A673 (cell line): Measurements from ENCODE around the gene SH3RF1. TPM values are rescaled to one million over a fixed set of nuclear protein-coding genes. Genes with fewer than 3 reads are reported as not detected.

ENCODE experiments used
- BruUV-seq: library from RNA; stranded (reverse); fragments of 400-500 nt; replicated peaks from 2 replicates; lab custom pipeline; 2021; lab: Mats Ljungman, UMichigan
- CTCF ChIA-PET: fragments of 300-600 bp; sonication (Branson Sonifier 250); formaldehyde crosslinking; loops from one replicate; lab custom pipeline; 2022; ENCODE audit warnings: antibody characterized with exemption; lab: Charles Lee
- POLR2A ChIA-PET: fragments of 300-600 bp; sonication (Branson Sonifier 250); formaldehyde crosslinking; loops from one replicate; lab custom pipeline; 2022; ENCODE audit warnings: antibody characterized with exemption; ENCODE audit not compliant: low non-redundant PET; lab: Charles Lee
- DNase-seq: peaks from one replicate; pipeline ENCODE4 v3.0.0-alpha.2; 2015; ENCODE audit warnings: low spot score
- H3K27ac ChIP-seq: fragments of 200-600 bp; sonication (generic); 2 replicates; pipeline ENCODE4 v1.5.1; 2016; ENCODE audit warnings: mixed run types, low read depth, mild to moderate bottlenecking, mixed read lengths, antibody characterized with exemption, low read length; ENCODE audit not compliant: poor library complexity, severe bottlenecking
- H3K27me3 ChIP-seq: fragments of 200-600 bp; sonication (generic); replicated peaks from 2 replicates; pipeline ENCODE4 v1.6.1; 2017; ENCODE audit warnings: mixed run types, low read depth, mild to moderate bottlenecking, mixed read lengths, antibody characterized with exemption, low read length; ENCODE audit not compliant: insufficient read depth, poor library complexity
- H3K36me3 ChIP-seq: fragments of 200-600 bp; sonication (generic); 2 replicates; pipeline ENCODE4 v1.6.1; 2016; ENCODE audit warnings: mixed run types, mild to moderate bottlenecking, mixed read lengths, antibody characterized with exemption, low read length; ENCODE audit not compliant: insufficient read depth, poor library complexity, severe bottlenecking
- H3K4me1 ChIP-seq: fragments of 200-600 bp; sonication (generic); 2 replicates; pipeline ENCODE4 v1.6.1; 2017; ENCODE audit warnings: mixed run types, mild to moderate bottlenecking, mixed read lengths, antibody characterized with exemption, low read length; ENCODE audit not compliant: insufficient read depth, poor library complexity, severe bottlenecking
- H3K4me3 ChIP-seq: fragments of 200-600 bp; sonication (generic); 2 replicates; pipeline ENCODE4 v1.5.1; 2016; ENCODE audit warnings: low read depth, mixed run types, mild to moderate bottlenecking, mixed read lengths, low read length; ENCODE audit not compliant: poor library complexity, severe bottlenecking
- H3K9me3 ChIP-seq: fragments of 200-600 bp; sonication (generic); 2 replicates; pipeline ENCODE4 v1.6.1; 2016; ENCODE audit warnings: mixed run types, low read depth, mild to moderate bottlenecking, mixed read lengths, antibody characterized with exemption, low read length; ENCODE audit not compliant: poor library complexity, severe bottlenecking
- EZH2 ChIP-seq: fragments of 200-600 bp; sonication (generic); IDR thresholded peaks from 2 replicates; pipeline ENCODE4 v1.6.1; 2017; ENCODE audit warnings: borderline replicate concordance, low read depth, mild to moderate bottlenecking, mixed read lengths, antibody characterized with exemption, low read length; ENCODE audit not compliant: poor library complexity, severe bottlenecking
- intact Hi-C: fragments of 100-400 bp; cut with micrococcal nuclease; formaldehyde crosslinking; loops from one replicate; pipeline ENCODE4 v1.10.0; 2022; ENCODE audit not compliant: unreplicated experiment
- total RNA-seq: library from RNA; stranded (reverse); gene quantifications from 2 replicates; pipeline ENCODE4 v1.2.3, GENCODE V29; 2021
- TF ChIP-seq, protein P1 (sequence below): fragments of 300-800, 200-600 bp; sonication (generic); conservative IDR thresholded peaks from 2 replicates; pipeline ENCODE4 v1.5.1; 2017; ENCODE audit warnings: low read depth, mild to moderate bottlenecking, antibody characterized with exemption, low read length, moderate library complexity, mixed read lengths

SH3RF1 gene
- total RNA-seq, 1 experiment from 2014 or later = 15.3 TPM

DNA sequence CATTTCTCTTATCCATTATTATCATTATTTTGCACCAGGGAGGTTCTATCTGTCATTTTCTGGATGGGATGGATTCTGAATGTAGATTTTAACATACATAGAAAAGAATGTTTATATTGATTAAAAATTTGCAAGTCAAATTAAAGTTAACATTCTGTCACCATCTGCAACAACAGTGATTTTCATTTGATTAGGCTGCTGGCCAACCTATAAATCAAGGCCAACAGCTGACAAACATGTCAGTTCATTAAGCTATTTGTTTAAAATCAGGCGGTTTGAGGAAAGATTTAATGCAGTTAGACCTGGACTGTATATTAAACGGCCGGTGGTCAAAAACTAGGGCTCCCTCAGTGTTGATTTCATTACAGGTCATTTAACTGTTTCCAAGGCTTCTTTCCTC is 151.2 kb downstream of the SH3RF1 start:
- Histone ChIP-seq H3K36me3 (no peaks in the 10 kb centered on the region), H3K4me1 (peaks cover 9% of the 10 kb centered on the region), H3K27ac (no peak overlapping the region), H3K9me3 (no peaks in the 10 kb centered on the region), H3K4me3 (no peak overlapping the region), H3K27me3 (no peaks in the 10 kb centered on the region)
- ChIA-PET POLR2A (no interaction called here), CTCF (no interaction called here)
- no peak for DNase-seq
- intact Hi-C loops = no loop called here
- no TSS peak for BruUV-seq
- TF ChIP-seq, protein P1, sequence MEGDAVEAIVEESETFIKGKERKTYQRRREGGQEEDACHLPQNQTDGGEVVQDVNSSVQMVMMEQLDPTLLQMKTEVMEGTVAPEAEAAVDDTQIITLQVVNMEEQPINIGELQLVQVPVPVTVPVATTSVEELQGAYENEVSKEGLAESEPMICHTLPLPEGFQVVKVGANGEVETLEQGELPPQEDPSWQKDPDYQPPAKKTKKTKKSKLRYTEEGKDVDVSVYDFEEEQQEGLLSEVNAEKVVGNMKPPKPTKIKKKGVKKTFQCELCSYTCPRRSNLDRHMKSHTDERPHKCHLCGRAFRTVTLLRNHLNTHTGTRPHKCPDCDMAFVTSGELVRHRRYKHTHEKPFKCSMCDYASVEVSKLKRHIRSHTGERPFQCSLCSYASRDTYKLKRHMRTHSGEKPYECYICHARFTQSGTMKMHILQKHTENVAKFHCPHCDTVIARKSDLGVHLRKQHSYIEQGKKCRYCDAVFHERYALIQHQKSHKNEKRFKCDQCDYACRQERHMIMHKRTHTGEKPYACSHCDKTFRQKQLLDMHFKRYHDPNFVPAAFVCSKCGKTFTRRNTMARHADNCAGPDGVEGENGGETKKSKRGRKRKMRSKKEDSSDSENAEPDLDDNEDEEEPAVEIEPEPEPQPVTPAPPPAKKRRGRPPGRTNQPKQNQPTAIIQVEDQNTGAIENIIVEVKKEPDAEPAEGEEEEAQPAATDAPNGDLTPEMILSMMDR = no peak
- no peak for TF ChIP-seq EZH2

DNA sequence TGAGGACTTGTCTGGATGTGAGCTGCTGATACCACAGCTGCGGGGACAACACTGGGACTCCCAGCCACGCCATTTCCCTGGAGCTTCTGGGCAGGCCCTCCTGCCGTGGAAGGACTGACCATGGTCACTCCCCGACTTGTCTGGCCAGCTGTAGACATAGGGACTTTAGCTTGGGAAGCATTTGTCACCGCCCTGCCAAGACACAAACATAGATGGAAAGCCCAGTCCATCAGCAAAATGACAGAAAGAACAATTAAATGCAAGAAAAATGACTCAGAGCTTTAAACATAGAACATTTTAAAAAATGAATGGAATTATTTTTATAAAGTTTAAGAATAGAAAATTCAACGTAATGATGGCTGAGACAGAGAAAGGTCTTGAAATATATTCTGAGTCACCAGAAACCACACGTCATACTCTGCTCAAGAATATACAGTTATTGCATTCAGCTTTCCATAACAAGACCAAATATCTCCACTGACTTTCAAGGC is 153.1 kb downstream of the SH3RF1 start:
- Histone ChIP-seq H3K36me3 (no peaks in the 10 kb centered on the region), H3K4me3 (no peak overlapping the region), H3K4me1 (peaks cover 9% of the 10 kb centered on the region), H3K9me3 (no peaks in the 10 kb centered on the region), H3K27ac (no peak overlapping the region), H3K27me3 (no peaks in the 10 kb centered on the region)
- POLR2A ChIA-PET = no interaction called here
- BruUV-seq = no TSS peak
- TF ChIP-seq, protein P1 = no peak
- no peak for TF ChIP-seq EZH2
- CTCF ChIA-PET = no interaction called here
- DNase-seq = no peak
- intact Hi-C loops = no loop called here

DNA sequence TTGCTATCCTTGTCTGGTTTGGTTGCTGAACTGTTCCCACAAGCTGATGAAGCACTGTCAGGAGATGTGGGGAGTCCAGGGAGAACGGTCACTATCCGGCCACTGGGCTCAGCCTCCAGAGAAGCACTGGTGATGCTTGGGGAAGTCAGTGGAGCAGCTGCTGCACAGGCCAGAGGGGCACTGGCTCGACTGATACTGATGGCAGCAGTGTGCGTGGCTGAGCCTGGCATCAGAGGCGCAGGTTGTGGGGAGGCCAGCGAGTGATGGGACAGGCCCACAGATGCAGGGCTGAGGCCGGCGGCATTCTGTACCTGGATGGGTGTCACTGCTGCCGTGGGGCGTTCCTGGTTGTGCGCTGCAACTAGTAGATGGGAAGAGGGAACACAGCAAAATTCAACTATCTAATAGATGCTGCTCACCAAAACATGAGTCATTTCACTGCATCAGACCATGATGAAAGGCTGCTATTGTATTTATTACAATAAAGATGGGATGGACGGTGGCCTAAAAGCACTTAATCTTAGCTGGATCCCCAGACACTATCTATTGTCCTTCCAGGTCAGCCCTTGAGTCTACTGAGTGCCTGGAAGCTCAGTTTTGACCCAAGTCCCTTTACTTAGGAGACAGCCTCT is 154.4 kb downstream of the SH3RF1 start:
- Histone ChIP-seq H3K27ac (no peak overlapping the region), H3K4me1 (peaks cover 9% of the 10 kb centered on the region), H3K27me3 (no peaks in the 10 kb centered on the region), H3K4me3 (no peak overlapping the region), H3K36me3 (no peaks in the 10 kb centered on the region), H3K9me3 (no peaks in the 10 kb centered on the region)
- no peak for DNase-seq
- intact Hi-C loops = no loop called here
- POLR2A ChIA-PET = no interaction called here
- no TSS peak for BruUV-seq
- CTCF ChIA-PET = no interaction called here
- TF ChIP-seq, protein P1 = no peak
- no peak for TF ChIP-seq EZH2
